H1 (cell line): ENCODE measurements around the gene PRCP. TPM values are rescaled to one million over a fixed set of nuclear protein-coding genes. Genes with fewer than 3 reads are reported as not detected.

Source experiments
- CTCF ChIA-PET: fragments of 300-600 bp; sonication (Branson Sonifier 250); formaldehyde crosslinking; loops from one replicate; lab custom pipeline; 2021; ENCODE audit not compliant: partially characterized antibody; lab: Charles Lee
- POLR2A ChIA-PET: fragments of 300-600 bp; sonication (Branson Sonifier 250); formaldehyde crosslinking; loops from one replicate; lab custom pipeline; 2021; ENCODE audit warnings: inconsistent platforms; ENCODE audit not compliant: partially characterized antibody; lab: Charles Lee
- DNase-seq, 2 experiments: peaks; one replicate each; pipeline versions ENCODE4 v3.0.0 to v3.0.0-alpha.2; 2010 to 2022; ENCODE audit warnings: low spot score in 2 of 2, low read depth in 1 of 2, mixed read lengths in 1 of 2
- FAIRE-seq: peaks from 2 replicates; lab custom pipeline; 2011; peaks lifted over from hg19 to GRCh38; lab: Jason Lieb, UNC
- H2AFZ ChIP-seq: 2 replicates; pipeline ENCODE4 v1.8.1; 2012; ENCODE audit warnings: low read length, inconsistent platforms
- H2AK5ac ChIP-seq: 2 replicates; pipeline ENCODE4 v1.6.1; 2013; ENCODE audit warnings: low read depth, low read length
- H2BK120ac ChIP-seq: replicated peaks from 2 replicates; pipeline ENCODE3; 2013; ENCODE audit warnings: low read depth, low read length, inconsistent platforms
- H2BK12ac ChIP-seq: 2 replicates; pipeline ENCODE4 v1.6.1; 2013; ENCODE audit warnings: low read depth, low read length
- H2BK15ac ChIP-seq: 2 replicates; pipeline ENCODE4 v1.6.1; 2013; ENCODE audit warnings: low read length
- H2BK20ac ChIP-seq: 2 replicates; pipeline ENCODE4 v1.6.1; 2013; ENCODE audit warnings: low read length
- H2BK5ac ChIP-seq: 2 replicates; pipeline ENCODE4 v1.6.1; 2013; ENCODE audit warnings: low read depth, low read length
- H3K14ac ChIP-seq: 2 replicates; pipeline ENCODE4 v1.6.1; 2013; ENCODE audit warnings: inconsistent platforms; ENCODE audit not compliant: insufficient read length
- H3K18ac ChIP-seq: 2 replicates; pipeline ENCODE4 v1.6.1; 2013; ENCODE audit warnings: low read length; ENCODE audit errors: extremely low read depth
- H3K23ac ChIP-seq: 2 replicates; pipeline ENCODE4 v1.6.1; 2013; ENCODE audit warnings: inconsistent platforms; ENCODE audit not compliant: insufficient read length
- H3K23me2 ChIP-seq: 2 replicates; pipeline ENCODE4 v1.6.1; 2013; ENCODE audit warnings: low read depth, low read length
- H3K27ac ChIP-seq: 2 replicates; pipeline ENCODE4 v1.6.1; 2011; ENCODE audit warnings: low read depth, low read length, inconsistent platforms
- H3K27me3 ChIP-seq, 4 experiments: replicated peaks in 1 of 4; 1 replicate in 1 of 4; 2 replicates in 3 of 4; pipeline versions ENCODE4 v1.6.1 to v1.8.1; 2011 to 2013; ENCODE audit warnings: low read length in 3 of 4, mild to moderate bottlenecking in 3 of 4, inconsistent platforms in 2 of 4, mixed read lengths in 2 of 4, moderate library complexity in 1 of 4; ENCODE audit not compliant: control insufficient read depth in 3 of 4, insufficient read depth in 3 of 4; ENCODE audit errors: extremely low read depth in 1 of 4
- H3K36me3 ChIP-seq, 4 experiments: 2 replicates each; pipeline versions ENCODE4 v1.6.1 to v1.8.1; 2011 to 2013; ENCODE audit warnings: mild to moderate bottlenecking in 4 of 4, low read length in 3 of 4, moderate library complexity in 2 of 4, control low read depth in 1 of 4, inconsistent platforms in 1 of 4; ENCODE audit not compliant: insufficient read depth in 4 of 4, control insufficient read depth in 2 of 4
- H3K4ac ChIP-seq: replicated peaks from 2 replicates; pipeline ENCODE3; 2013; ENCODE audit warnings: low read length, low read depth, mixed read lengths, inconsistent platforms; ENCODE audit not compliant: insufficient read length
- H3K4me1 ChIP-seq, 4 experiments: replicated peaks in 1 of 4; 1 replicate in 1 of 4; 2 replicates in 3 of 4; pipeline versions ENCODE4 v1.6.1 to v1.8.1; 2011 to 2013; ENCODE audit warnings: low read length in 3 of 4, inconsistent platforms in 2 of 4, mixed read lengths in 1 of 4; ENCODE audit not compliant: insufficient read depth in 4 of 4, control insufficient read depth in 3 of 4
- H3K4me2 ChIP-seq, 2 experiments: 2 replicates each; pipeline versions ENCODE4 v1.6.1 to v1.8.1; 2011 to 2013; ENCODE audit warnings: low read depth in 2 of 2, low read length in 2 of 2, control low read depth in 1 of 2, inconsistent platforms in 1 of 2, mild to moderate bottlenecking in 1 of 2; ENCODE audit not compliant: insufficient read depth in 1 of 2
- H3K4me3 ChIP-seq, 4 experiments: fragments of 200-600, 300-600 bp in 1 of 4; sonication (generic), shearing (Covaris generic), sonication (Bioruptor Twin) in 1 of 4; 2 replicates each; pipeline versions ENCODE4 v1.5.1 to v1.8.1; 2011 to 2016; ENCODE audit warnings: low read length in 4 of 4, low read depth in 3 of 4, control low read depth in 2 of 4, inconsistent platforms in 2 of 4, mild to moderate bottlenecking in 2 of 4, mixed read lengths in 1 of 4, moderate library complexity in 1 of 4; ENCODE audit not compliant: insufficient read depth in 2 of 4; ENCODE audit errors: extremely low read depth in 1 of 4
- H3K56ac ChIP-seq: replicated peaks from 2 replicates; pipeline ENCODE3; 2013; ENCODE audit warnings: low read depth, mild to moderate bottlenecking, mixed read lengths, low read length, inconsistent platforms; ENCODE audit not compliant: insufficient read length
- H3K79me1 ChIP-seq: 2 replicates; pipeline ENCODE4 v1.6.1; 2013; ENCODE audit warnings: low read depth, low read length, control low read depth
- H3K79me2 ChIP-seq, 2 experiments: 2 replicates each; pipeline versions ENCODE4 v1.6.1 to v1.8.1; 2012 to 2013; ENCODE audit warnings: low read length in 2 of 2, mild to moderate bottlenecking in 2 of 2, inconsistent platforms in 1 of 2; ENCODE audit not compliant: insufficient read depth in 2 of 2, control insufficient read depth in 1 of 2
- H3K9ac ChIP-seq, 4 experiments: replicated peaks in 1 of 4; 1 replicate in 1 of 4; 2 replicates in 3 of 4; pipeline versions ENCODE4 v1.6.1 to v1.8.1; 2011 to 2013; ENCODE audit warnings: low read depth in 3 of 4, low read length in 3 of 4, control low read depth in 2 of 4, mild to moderate bottlenecking in 2 of 4, moderate library complexity in 2 of 4, inconsistent platforms in 1 of 4; ENCODE audit errors: extremely low read depth in 1 of 4
- H3K9me3 ChIP-seq, 2 experiments: 2 replicates each; pipeline versions ENCODE4 v1.6.1 to v1.8.1; 2012 to 2013; ENCODE audit warnings: mild to moderate bottlenecking in 2 of 2, moderate library complexity in 2 of 2, control low read depth in 1 of 2, inconsistent platforms in 1 of 2, low read depth in 1 of 2, low read length in 1 of 2, mixed read lengths in 1 of 2; ENCODE audit not compliant: insufficient read depth in 2 of 2
- H4K20me1 ChIP-seq, 2 experiments: replicated peaks in 1 of 2; 2 replicates each; pipeline versions ENCODE3 to v1.8.1; 2011 to 2013; ENCODE audit warnings: inconsistent platforms in 2 of 2, low read length in 2 of 2, mild to moderate bottlenecking in 1 of 2; ENCODE audit not compliant: insufficient read depth in 2 of 2, control insufficient read depth in 1 of 2
- H4K5ac ChIP-seq: 2 replicates; pipeline ENCODE4 v1.6.1; 2013; ENCODE audit warnings: low read length, low read depth, mixed read lengths, inconsistent platforms; ENCODE audit not compliant: insufficient read length
- H4K8ac ChIP-seq: 2 replicates; pipeline ENCODE4 v1.8.0; 2013; ENCODE audit warnings: mild to moderate bottlenecking, moderate library complexity, low read length, inconsistent platforms; ENCODE audit not compliant: insufficient read depth; ENCODE audit errors: extremely low read depth
- H4K91ac ChIP-seq: replicated peaks from 2 replicates; pipeline ENCODE3; 2013; ENCODE audit warnings: low read length, mixed read lengths, inconsistent platforms; ENCODE audit not compliant: insufficient read length
- ATF3 ChIP-seq: IDR thresholded peaks from 2 replicates; pipeline ENCODE4 v1.6.1; 2011; ENCODE audit warnings: low read depth, mild to moderate bottlenecking, low read length; ENCODE audit not compliant: insufficient read depth
- CHD1 ChIP-seq: IDR thresholded peaks from 2 replicates; pipeline ENCODE4 v1.6.1; 2012; ENCODE audit warnings: low read depth, low read length, improper control_type of control experiment
- EP300 ChIP-seq, 2 experiments: IDR thresholded peaks; 1 replicate in 1 of 2; 2 replicates in 1 of 2; pipeline ENCODE4 v1.6.1; 2011 to 2012; ENCODE audit warnings: low read depth in 2 of 2, low read length in 2 of 2, mild to moderate bottlenecking in 2 of 2, borderline replicate concordance in 1 of 2, inconsistent platforms in 1 of 2, moderate library complexity in 1 of 2
- MAFK ChIP-seq: IDR thresholded peaks from 2 replicates; pipeline ENCODE4 v1.6.1; 2012; ENCODE audit warnings: low read depth, mild to moderate bottlenecking, improper control_type of control experiment, low read length
- POLR2A ChIP-seq, 2 experiments: IDR thresholded peaks; 1 replicate in 1 of 2; 2 replicates in 1 of 2; pipeline ENCODE4 v1.6.1; 2011; ENCODE audit warnings: low read depth in 2 of 2, low read length in 2 of 2, mild to moderate bottlenecking in 2 of 2; ENCODE audit errors: control extremely low read depth in 1 of 2
- RAD21 ChIP-seq, 2 experiments: IDR thresholded peaks in 1 of 2; conservative IDR thresholded peaks in 1 of 2; 2 replicates each; pipeline ENCODE4 v1.6.1; 2011; ENCODE audit warnings: low read depth in 2 of 2, low read length in 2 of 2, improper control_type of control experiment in 1 of 2, inconsistent platforms in 1 of 2, mild to moderate bottlenecking in 1 of 2, moderate library complexity in 1 of 2
- TAF1 ChIP-seq: IDR thresholded peaks from 2 replicates; pipeline ENCODE4 v1.6.1; 2011; ENCODE audit warnings: mild to moderate bottlenecking, low read depth, low read length
- WGBS, 2 experiments: shearing (Covaris generic) in 1 of 2; methylation state at CpG; one replicate each; pipeline versions ENCODE4 v1.1.6 to v1.1.7; 2013 to 2015; ENCODE audit warnings: low lambda C conversion rate in 2 of 2, mixed read lengths in 2 of 2, inconsistent platforms in 1 of 2, low coverage in 1 of 2, missing lambda C conversion rate in 1 of 2; ENCODE audit not compliant: insufficient replicate concordance in 2 of 2, insufficient coverage in 1 of 2, insufficient read length in 1 of 2; ENCODE audit errors: extremely low coverage in 1 of 2, missing lambda C conversion rate in 1 of 2; 5-methylcytosine and 5-hydroxymethylcytosine counted together
- polyA plus RNA-seq, 7 experiments: library from polyadenylated mRNA; depleted of rRNA in 3 of 7; stranded (reverse) in 5 of 7; unstranded in 2 of 7; fragments of >200 nt in 5 of 7; fragments of 200-250 nt in 2 of 7; gene quantifications; 1 replicate in 5 of 7; 2 replicates in 1 of 7; 4 replicates in 1 of 7; pipeline versions ENCODE4 v1.2.1 to v1.2.3, GENCODE V29; 2011 to 2013; ENCODE audit warnings: missing spikeins in 2 of 7, mixed read lengths in 2 of 7
- total RNA-seq: library from RNA; stranded (reverse); fragmentation: NEBNext Ultra II Directional; extraction: Animal tissue kit (Norgen Biotek cat#: 25700); gene quantifications from 2 replicates; pipeline ENCODE4 v1.2.1, GENCODE V29; 2021
- TF ChIP-seq, protein P1 (sequence below): IDR thresholded peaks from 2 replicates; pipeline ENCODE4 v1.6.1; 2012; ENCODE audit warnings: low read length, inconsistent platforms
- TF ChIP-seq, protein P2 (sequence below): IDR thresholded peaks from 2 replicates; pipeline ENCODE4 v1.6.1; 2012; ENCODE audit warnings: inconsistent platforms

Gene PRCP
- total and polyA plus RNA-seq, 2 of the 8 experiments (the other 6 are each of a cell fraction or from before 2014, with no cell fraction given): 63.8 to 84.4 TPM

DNA sequence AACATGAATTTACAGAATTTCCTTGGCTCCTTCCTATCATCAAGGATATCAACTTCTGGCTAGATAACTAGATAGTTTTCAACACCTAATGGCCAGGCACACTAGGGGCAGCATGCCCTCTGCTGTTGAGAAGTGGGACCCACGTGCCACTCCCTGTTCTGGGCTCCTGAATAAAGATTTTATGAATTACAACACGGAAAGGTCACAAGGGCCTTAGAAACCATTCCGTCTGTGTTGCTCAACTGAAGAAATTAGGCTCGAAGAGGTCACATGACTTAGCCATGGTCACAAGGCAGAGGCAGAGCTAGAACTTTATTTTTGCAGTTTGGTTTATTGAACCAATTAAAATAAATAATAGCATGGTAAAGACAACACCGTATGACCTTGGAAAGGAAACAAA is 36.0 kb downstream of the PRCP start:
- Histone ChIP-seq H2BK15ac (no peak overlapping the region), H4K8ac (no peak overlapping the region), H3K9me3 (no peaks in the 10 kb centered on the region), H3K9ac (no peak overlapping the region), H3K27ac (no peak overlapping the region), H3K4ac (no peak overlapping the region), H3K18ac (no peak overlapping the region), H3K23me2 (no peaks in the 10 kb centered on the region), H3K14ac (no peak overlapping the region), H3K79me1 (no peaks in the 10 kb centered on the region), H2AFZ (no peak overlapping the region), H2BK20ac (no peak overlapping the region), H2BK12ac (no peak overlapping the region), H4K20me1 (peaks cover 0 to 2% of the 10 kb centered on the region in 2 experiments), H3K4me3 (no peak overlapping the region), H3K4me2 (no peak overlapping the region), H3K56ac (no peak overlapping the region), H3K79me2 (no peaks in the 10 kb centered on the region), H3K27me3 (no peaks in the 10 kb centered on the region), H4K91ac (no peak overlapping the region), H3K4me1 (peaks cover 0 to 3% (median 0%) of the 10 kb centered on the region in 4 experiments; a peak in 1 of 7 replicates), H2BK120ac (no peak overlapping the region), H2AK5ac (no peak overlapping the region), H4K5ac (no peak overlapping the region), H2BK5ac (no peak overlapping the region), H3K23ac (no peak overlapping the region), H3K36me3 (no peaks in the 10 kb centered on the region)
- DNase-seq (peak in 1 of 2 experiments; percentile 15), FAIRE-seq (peak; percentile 75)
- POLR2A ChIA-PET: no interaction called here
- 49% methylated on average over 5 of the region's 5 CpGs; no CpG with 5 or more reads in 1 of the 2 experiments for WGBS, 2 experiments
- CTCF ChIA-PET: interaction anchor here (0.9 to 6.8 kb wide), 6 partner anchors 23 to 169 kb away, joined by 3 to 82 read pairs (median 6); partner anchors contain the start of genes DDIAS and PRCP
- TF ChIP-seq, protein P1, sequence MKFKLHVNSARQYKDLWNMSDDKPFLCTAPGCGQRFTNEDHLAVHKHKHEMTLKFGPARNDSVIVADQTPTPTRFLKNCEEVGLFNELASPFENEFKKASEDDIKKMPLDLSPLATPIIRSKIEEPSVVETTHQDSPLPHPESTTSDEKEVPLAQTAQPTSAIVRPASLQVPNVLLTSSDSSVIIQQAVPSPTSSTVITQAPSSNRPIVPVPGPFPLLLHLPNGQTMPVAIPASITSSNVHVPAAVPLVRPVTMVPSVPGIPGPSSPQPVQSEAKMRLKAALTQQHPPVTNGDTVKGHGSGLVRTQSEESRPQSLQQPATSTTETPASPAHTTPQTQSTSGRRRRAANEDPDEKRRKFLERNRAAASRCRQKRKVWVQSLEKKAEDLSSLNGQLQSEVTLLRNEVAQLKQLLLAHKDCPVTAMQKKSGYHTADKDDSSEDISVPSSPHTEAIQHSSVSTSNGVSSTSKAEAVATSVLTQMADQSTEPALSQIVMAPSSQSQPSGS: no peak
- TF ChIP-seq ATF3: peak; percentile 32; the same call in 1 of the 2 replicates
- TF ChIP-seq TAF1: no peak
- no peak for TF ChIP-seq POLR2A (IDR thresholded peaks at IDR 0.05; ENCODE audit: control extremely low read depth in 1 of 2, low read depth in 2 of 2, low read length in 2 of 2)
- no peak for TF ChIP-seq MAFK
- peak; percentile 78 to 79 for TF ChIP-seq RAD21 (IDR thresholded peaks at IDR 0.05 in 1 of 2, conservative IDR thresholded peaks at IDR 0.05 in 1 of 2; ENCODE audit: low read depth in 2 of 2, low read length in 2 of 2)
- no peak for TF ChIP-seq EP300 (IDR thresholded peaks at IDR 0.05; ENCODE audit: borderline replicate concordance in 1 of 2, low read depth in 2 of 2, low read length in 2 of 2)
- TF ChIP-seq, protein P2, sequence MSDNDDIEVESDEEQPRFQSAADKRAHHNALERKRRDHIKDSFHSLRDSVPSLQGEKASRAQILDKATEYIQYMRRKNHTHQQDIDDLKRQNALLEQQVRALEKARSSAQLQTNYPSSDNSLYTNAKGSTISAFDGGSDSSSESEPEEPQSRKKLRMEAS: peak; percentile 78
- TF ChIP-seq CHD1: no peak
